GM08714 (cell line): ENCODE data around the gene GSN.

ENCODE experiments used
- H3K4me3 ChIP-seq: fragments of 200-500 bp; sonication (Bioruptor generic); 2 replicates; pipeline ENCODE4 v1.5.1; 2014; ENCODE audit warnings: mild to moderate bottlenecking, low read length, inconsistent platforms
- ZNF274 ChIP-seq: IDR thresholded peaks from 2 replicates; pipeline ENCODE4 v1.6.1; 2012; ENCODE audit warnings: mild to moderate bottlenecking, low read depth, low read length

GSN gene

DNA sequence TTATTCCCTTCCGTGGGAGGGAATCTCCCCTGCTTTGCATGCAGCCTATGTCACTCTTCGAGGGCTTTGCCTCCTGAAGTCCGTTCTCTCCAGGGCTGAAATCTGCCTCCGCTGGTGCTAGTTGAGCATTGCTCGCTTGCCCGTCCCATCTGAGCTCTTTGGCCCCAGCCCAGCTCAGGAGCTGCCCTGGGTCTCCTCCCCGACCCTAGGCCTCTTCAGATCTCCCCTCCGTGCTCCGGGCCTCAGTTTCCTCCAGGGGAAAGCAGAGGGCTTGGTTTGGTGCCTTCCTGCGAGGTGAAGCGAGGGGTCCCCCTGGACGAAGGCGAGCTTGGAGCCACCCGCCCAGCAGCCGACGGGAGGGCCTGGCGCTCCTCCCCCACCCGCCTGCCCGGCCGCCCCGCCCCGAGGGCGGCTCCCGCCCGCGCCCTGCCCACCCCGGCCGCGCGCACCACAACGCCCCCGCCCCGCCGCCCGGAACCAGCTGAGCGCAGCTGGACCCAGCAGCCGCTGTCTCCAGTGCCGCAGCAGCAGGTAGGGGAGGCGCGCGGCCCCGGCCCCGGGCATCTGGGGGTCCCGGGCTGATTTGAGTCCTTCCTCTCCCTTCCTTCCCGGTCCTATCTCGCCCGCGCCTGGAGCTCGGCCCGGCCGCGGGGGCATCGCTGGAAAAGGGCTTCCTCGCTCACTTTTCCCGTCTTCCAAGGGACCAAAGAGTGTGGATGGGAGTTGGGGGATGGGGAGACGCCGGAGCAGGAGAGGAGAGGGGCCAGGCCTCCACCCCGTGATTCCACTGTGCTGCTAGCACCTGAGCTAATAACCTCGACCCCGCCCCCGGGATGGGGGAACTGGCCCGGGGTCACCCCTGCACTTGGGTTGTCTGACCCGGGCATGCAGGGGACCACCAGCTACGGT is at the start of gene GSN:
TSS of gene GSN (plus strand) at position 474 of the 909 bp plus-strand sequence. CDS start 33,810 bp downstream, outside the sequence.
- peak within 1 kb of the TSS; percentile 69; the same call in 1 of the 2 replicates for H3K4me3 ChIP-seq
- no peak for TF ChIP-seq ZNF274

- no peak for TF ChIP-seq ZNF274
- no peak overlapping the region for H3K4me3 ChIP-seq
Measured at GRCh38 chr9:121218357-121219027, 49.5 kb upstream of the GSN start.

DNA sequence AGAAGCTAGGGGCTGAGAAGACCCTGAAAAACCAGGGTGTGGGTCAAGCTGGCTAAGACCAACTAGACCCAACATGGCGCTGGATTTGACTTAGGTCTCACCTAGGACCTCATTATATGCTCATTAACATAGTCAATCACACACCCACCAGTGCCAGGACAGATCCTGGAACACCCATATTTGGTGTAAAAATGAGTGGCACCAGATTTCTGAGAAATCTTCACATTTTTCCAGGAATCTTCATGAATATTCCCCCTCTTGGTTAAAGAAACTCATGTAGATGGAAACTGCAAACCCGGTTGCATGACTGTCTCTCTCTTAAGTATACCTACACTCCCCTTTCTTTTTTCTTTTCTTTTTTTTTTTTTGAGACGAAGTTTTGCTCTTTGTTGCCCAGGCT is 48.4 kb upstream of the GSN start:
- no peak for TF ChIP-seq ZNF274
- no peak overlapping the region for H3K4me3 ChIP-seq

DNA sequence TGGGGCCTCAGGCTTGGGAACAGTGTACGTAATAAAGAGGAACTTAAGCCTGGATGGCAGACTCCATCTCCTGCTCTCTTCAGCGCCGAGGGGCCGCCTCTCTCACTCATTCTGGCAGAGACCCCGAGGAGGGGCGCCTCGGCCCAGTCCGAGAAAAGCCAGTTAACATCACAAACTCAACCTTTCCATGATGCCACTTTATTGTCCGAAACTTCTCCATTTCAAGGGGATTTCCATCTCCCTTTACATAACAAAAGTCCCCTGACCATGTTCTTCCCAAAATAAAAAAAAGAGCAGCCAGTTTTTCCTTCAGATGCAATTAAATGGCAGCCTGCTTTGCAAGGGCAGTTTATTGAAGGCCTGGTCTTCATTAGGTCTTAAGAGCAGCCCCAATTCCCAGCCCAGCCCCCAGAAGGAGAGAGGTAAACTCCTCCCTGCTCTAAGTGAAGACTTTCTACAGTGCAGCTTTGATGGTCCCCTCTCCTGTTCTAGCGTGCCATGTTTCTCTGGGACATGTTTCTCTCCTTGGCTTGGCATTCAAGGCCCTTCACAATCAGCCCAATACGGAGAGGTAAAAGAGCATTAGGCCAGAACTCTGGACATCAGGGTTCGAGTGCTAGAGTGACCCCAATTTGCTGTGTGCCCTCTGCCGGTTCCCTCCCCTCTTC is 46.8 kb upstream of the GSN start:
- no peak overlapping the region for H3K4me3 ChIP-seq
- no peak for TF ChIP-seq ZNF274

DNA sequence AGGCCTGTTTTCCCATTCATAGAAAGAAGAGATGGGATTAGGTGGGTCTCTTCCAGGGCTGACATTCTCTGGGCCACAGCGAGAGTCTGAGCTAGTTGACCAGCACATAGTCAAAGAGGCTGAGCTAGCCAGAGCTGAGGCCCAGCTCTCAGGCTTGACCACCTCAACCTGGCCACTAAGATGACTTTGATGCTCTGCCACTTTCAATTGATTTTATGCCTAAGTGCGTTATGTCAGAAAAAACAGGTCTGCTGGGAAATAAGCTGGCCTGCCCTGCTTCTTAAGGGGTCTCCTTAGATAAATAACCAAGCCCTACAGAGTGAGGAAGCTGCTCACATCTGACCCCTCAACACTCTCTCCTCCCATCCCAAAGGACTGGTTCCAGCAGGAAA is 46.3 kb upstream of the GSN start:
- TF ChIP-seq ZNF274, result no peak
- H3K4me3 ChIP-seq, result no peak overlapping the region

DNA sequence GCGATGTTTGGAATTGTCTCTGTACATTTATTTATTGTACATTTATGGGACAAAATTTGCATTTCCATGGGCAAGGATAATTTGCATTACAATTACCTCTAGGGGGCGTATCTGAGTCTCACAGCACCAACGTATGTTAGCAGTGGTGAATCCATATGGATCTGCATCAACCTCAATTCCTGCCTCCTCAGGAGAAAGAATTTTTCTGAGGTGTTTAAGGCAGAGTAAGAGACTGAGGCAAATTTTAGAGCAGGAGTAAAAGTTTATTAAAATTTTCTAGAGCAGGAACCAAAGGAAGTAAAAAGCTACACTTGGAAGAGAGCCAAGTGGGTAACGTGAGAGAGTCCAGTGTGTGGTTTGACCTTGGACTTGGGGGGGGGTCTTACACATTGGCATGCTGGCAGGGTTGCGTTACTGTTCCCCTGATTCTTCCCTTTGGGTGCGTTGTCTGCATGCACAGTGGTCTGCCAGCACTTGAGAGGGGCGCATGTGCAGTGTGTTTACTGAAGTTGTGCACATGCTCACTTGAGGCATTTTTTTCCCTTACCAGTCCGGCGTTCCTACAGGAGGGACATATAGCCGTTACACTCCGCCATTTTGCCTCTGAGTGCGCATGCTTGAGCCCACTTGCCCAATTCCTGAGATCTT is 45.3 kb upstream of the GSN start:
- no peak for TF ChIP-seq ZNF274
- H3K4me3 ChIP-seq, result no peak overlapping the region

DNA sequence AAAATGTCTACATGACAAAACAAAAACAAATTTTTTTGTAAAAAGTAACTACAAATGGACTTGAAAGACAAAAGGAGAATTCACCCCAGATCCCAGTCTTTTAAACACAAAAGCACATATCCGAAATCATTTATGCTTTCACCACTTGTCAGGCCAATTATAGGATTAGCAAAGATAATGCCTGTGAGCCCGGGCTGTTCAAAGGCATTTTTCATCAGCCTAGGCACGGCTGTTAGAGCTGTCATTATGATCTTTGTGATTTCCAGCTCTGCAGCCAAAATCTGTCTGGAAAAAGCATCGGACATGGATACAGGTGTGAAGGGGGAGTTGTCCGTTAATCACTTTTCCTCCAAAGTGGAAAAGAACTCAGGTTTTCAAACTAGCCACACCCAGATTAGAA is 42.7 kb upstream of the GSN start:
- H3K4me3 ChIP-seq, result no peak overlapping the region
- no peak for TF ChIP-seq ZNF274

DNA sequence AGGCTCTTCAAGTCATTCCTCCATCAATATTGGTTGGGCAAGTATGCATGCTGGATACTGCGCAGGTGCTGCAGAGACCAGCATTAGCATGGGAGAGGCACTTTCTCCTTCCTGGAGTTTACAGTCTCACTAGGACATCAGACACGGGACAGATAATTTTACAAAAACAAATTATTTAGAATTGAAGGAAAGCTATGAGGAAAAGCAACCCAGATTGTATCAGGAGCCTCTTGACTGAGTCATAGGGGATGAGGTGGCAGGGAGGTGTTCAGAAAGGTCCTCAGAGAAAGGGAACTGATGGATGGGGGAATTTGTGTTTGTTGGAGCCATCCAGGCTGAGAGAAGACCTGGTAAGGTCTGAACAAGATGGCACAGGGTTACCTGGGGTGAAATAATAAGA is 41.8 kb upstream of the GSN start:
- H3K4me3 ChIP-seq, result no peak overlapping the region
- no peak for TF ChIP-seq ZNF274

DNA sequence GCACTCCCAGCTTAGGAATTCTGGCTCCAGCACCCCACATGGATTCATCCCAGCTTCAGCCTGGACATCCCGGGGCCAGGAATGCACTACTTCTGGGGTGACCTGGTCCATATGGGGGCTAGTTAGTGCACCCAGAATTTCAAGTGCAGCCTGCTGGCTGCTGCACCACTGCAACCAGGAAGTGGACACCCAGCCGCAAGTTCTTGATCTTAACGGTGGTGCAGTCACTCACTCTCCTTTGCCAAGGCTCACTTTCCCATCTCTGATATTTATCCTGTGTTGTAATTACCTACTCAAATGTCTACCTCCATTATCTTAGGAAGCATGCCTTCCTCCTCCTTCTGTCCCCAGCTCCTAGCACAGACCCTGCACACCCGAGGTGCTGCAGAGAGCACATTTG is 40.1 kb upstream of the GSN start:
- TF ChIP-seq ZNF274, result no peak
- no peak overlapping the region for H3K4me3 ChIP-seq

DNA sequence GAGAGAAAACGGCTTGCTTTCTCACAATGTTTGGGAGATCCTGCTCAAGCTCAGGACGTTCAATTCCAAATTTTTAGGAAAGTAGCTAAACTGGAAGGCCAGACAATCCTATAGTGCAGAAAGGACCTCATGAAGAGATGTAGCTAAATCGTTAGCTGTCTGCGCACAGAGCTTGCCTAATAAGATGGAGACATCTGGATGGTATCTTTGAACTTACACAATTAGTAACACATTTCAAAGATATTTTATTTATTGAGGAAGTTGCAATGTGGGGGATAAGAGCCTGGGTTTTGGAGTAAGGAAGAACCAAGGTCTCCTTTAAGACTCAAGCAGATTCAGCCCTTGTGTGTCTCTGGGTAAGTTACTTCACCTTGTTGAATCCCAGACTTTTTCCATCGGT is 37.7 kb upstream of the GSN start:
- no peak overlapping the region for H3K4me3 ChIP-seq
- TF ChIP-seq ZNF274, result no peak

DNA sequence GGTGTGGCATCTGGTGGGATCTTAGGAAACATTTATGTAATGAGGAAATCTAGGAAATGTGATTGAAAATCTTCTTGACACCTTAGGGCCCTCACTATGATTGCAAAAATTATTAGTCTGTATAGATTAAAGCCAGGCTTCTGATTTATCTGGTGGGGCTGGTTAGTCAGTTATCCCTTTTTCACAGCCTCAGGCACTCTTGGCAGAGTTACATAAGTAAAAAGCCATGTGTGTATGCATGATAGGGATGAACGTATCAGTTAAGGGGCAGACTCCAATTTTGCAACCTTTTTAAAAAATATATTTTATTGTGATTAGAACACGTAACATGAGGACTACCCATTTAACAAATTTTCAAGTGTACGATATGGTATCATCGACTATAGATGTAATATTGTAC is 35.7 kb upstream of the GSN start:
- H3K4me3 ChIP-seq, result no peak overlapping the region
- TF ChIP-seq ZNF274, result no peak

GRCh38 chr9:121233906-121234831 is 33.8 kb upstream of the GSN start:
- no peak overlapping the region for H3K4me3 ChIP-seq
- TF ChIP-seq ZNF274, result no peak

DNA sequence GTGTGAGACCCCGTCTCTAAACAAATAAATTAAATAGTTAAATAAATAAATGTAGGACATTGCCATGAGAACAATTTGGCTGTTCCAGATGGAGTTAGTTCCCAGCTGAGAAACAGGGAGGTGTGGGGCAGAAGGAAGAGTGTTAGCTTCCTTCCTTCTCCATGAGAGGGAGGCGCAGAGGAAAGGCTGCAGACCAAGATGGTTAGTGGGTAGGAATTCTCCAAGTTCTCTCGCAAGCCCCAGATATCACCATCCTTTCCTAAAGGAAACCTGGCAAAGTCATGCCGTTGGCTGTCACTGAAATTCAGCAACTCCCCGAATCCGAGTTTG is 33.2 kb upstream of the GSN start:
- TF ChIP-seq ZNF274, result no peak
- H3K4me3 ChIP-seq, result no peak overlapping the region
